Mesenchymal stem cell (in vitro differentiated cells and primary cell): ENCODE data around the gene WDFY1.

ENCODE experiments used
- DNase-seq: peaks from one replicate; pipeline ENCODE4 v3.0.0-alpha.2; 2013
- H2AFZ ChIP-seq: one replicate; pipeline ENCODE4 v1.6.1; 2013; ENCODE audit warnings: low read depth, mild to moderate bottlenecking, control low read depth, inconsistent platforms, low read length, moderate library complexity
- H2AK5ac ChIP-seq: 2 replicates; pipeline ENCODE4 v1.6.1; 2013; ENCODE audit warnings: low read length, moderate library complexity, mild to moderate bottlenecking, inconsistent platforms; ENCODE audit not compliant: severe bottlenecking
- H2BK120ac ChIP-seq: one replicate; pipeline ENCODE4 v1.6.1; 2013; ENCODE audit warnings: low read depth, mild to moderate bottlenecking, inconsistent platforms, low read length, moderate library complexity
- H2BK12ac ChIP-seq, 2 experiments: one replicate each; pipeline ENCODE4 v1.6.1; 2013; ENCODE audit warnings: inconsistent platforms in 2 of 2, low read length in 2 of 2, mild to moderate bottlenecking in 2 of 2, moderate library complexity in 2 of 2, control low read depth in 1 of 2
- H2BK15ac ChIP-seq: one replicate; pipeline ENCODE4 v1.6.1; 2013; ENCODE audit warnings: mild to moderate bottlenecking, low read depth, inconsistent platforms; ENCODE audit not compliant: poor library complexity, severe bottlenecking
- H2BK5ac ChIP-seq: 2 replicates; pipeline ENCODE4 v1.6.1; 2013; ENCODE audit warnings: low read depth, mild to moderate bottlenecking, low read length, control low read depth, inconsistent platforms; ENCODE audit not compliant: poor library complexity, severe bottlenecking
- H3K14ac ChIP-seq, 2 experiments: one replicate each; pipeline ENCODE4 v1.6.1; 2013; ENCODE audit warnings: inconsistent platforms in 2 of 2, low read length in 2 of 2, control low read depth in 1 of 2, mild to moderate bottlenecking in 1 of 2, moderate library complexity in 1 of 2
- H3K18ac ChIP-seq, 2 experiments: one replicate each; pipeline ENCODE4 v1.6.1; 2013; ENCODE audit warnings: inconsistent platforms in 2 of 2, low read length in 2 of 2, control low read depth in 1 of 2, low read depth in 1 of 2, mild to moderate bottlenecking in 1 of 2
- H3K23ac ChIP-seq, 2 experiments: one replicate each; pipeline ENCODE4 v1.6.1; 2013; ENCODE audit warnings: inconsistent platforms in 2 of 2, low read length in 2 of 2, mild to moderate bottlenecking in 2 of 2, moderate library complexity in 2 of 2, control low read depth in 1 of 2
- H3K27ac ChIP-seq: 2 replicates; pipeline ENCODE4 v1.5.1; 2013; ENCODE audit warnings: mild to moderate bottlenecking, moderate library complexity, low read length, control low read depth, inconsistent platforms; ENCODE audit not compliant: poor library complexity, severe bottlenecking
- H3K27me3 ChIP-seq, 2 experiments: 2 replicates each; pipeline versions ENCODE4 v1.6.1 to v1.7.0; 2013; ENCODE audit warnings: low read length in 2 of 2, mild to moderate bottlenecking in 2 of 2, moderate library complexity in 2 of 2, control low read depth in 1 of 2, inconsistent platforms in 1 of 2; ENCODE audit not compliant: control insufficient read depth in 1 of 2, insufficient read depth in 1 of 2
- H3K36me3 ChIP-seq, 2 experiments: 2 replicates each; pipeline versions ENCODE4 v1.6.1 to v1.7.0; 2013; ENCODE audit warnings: low read length in 2 of 2, control low read depth in 1 of 2, inconsistent platforms in 1 of 2, low read depth in 1 of 2, mild to moderate bottlenecking in 1 of 2; ENCODE audit not compliant: insufficient read depth in 2 of 2, control insufficient read depth in 1 of 2
- H3K4ac ChIP-seq, 2 experiments: one replicate each; pipeline ENCODE4 v1.6.1; 2013; ENCODE audit warnings: inconsistent platforms in 2 of 2, low read length in 2 of 2, mild to moderate bottlenecking in 2 of 2, moderate library complexity in 2 of 2, control low read depth in 1 of 2, low read depth in 1 of 2
- H3K4me1 ChIP-seq: 2 replicates; pipeline ENCODE4 v1.6.1; 2013; ENCODE audit warnings: low read depth, low read length, control low read depth; ENCODE audit not compliant: control insufficient read depth, insufficient read depth
- H3K4me2 ChIP-seq: 2 replicates; pipeline ENCODE4 v1.6.1; 2013; ENCODE audit warnings: low read length, mild to moderate bottlenecking, inconsistent platforms; ENCODE audit not compliant: poor library complexity, severe bottlenecking
- H3K4me3 ChIP-seq, 2 experiments: 2 replicates each; pipeline versions ENCODE4 v1.5.1 to v1.7.0; 2013; ENCODE audit warnings: low read length in 2 of 2, mild to moderate bottlenecking in 2 of 2, control low read depth in 1 of 2, low read depth in 1 of 2; ENCODE audit not compliant: insufficient read depth in 1 of 2
- H3K79me1 ChIP-seq: replicated peaks from 2 replicates; pipeline ENCODE4 v1.6.1; 2013; ENCODE audit warnings: mild to moderate bottlenecking, control low read depth, low read length, inconsistent platforms; ENCODE audit not compliant: poor library complexity, severe bottlenecking
- H3K9ac ChIP-seq: 2 replicates; pipeline ENCODE4 v1.7.0; 2013; ENCODE audit warnings: mild to moderate bottlenecking, low read length, moderate library complexity
- H3K9me3 ChIP-seq: 2 replicates; pipeline ENCODE4 v1.7.0; 2013; ENCODE audit warnings: mild to moderate bottlenecking, low read length; ENCODE audit not compliant: control insufficient read depth
- H4K8ac ChIP-seq: one replicate; pipeline ENCODE4 v1.6.1; 2013; ENCODE audit warnings: inconsistent platforms, mild to moderate bottlenecking, low read length, moderate library complexity
- H4K91ac ChIP-seq: one replicate; pipeline ENCODE4 v1.6.1; 2013; ENCODE audit warnings: mild to moderate bottlenecking, low read length, inconsistent platforms
- WGBS: methylation state at CpG from one replicate; pipeline ENCODE4 v1.1.7; 2013; ENCODE audit warnings: mixed read lengths; 5-methylcytosine and 5-hydroxymethylcytosine counted together

The WDFY1 gene

GRCh38 chr2:223846515-223846914, 98.6 kb downstream of the WDFY1 start:
- Histone ChIP-seq H2BK120ac (no peak overlapping the region), H2BK15ac (no peak overlapping the region), H4K91ac (no peak overlapping the region), H3K23ac (no peak overlapping the region), H3K27me3 (no peaks in the 10 kb centered on the region), H3K27ac (peak overlapping the region; percentile 73), H2AK5ac (no peak overlapping the region), H3K4me1 (no peaks in the 10 kb centered on the region), H2BK5ac (no peak overlapping the region), H3K9ac (peak overlapping the region; percentile 70), H3K4me3 (no peak overlapping the region), H3K79me1 (no peaks in the 10 kb centered on the region), H3K14ac (no peak overlapping the region), H2AFZ (no peak overlapping the region), H4K8ac (no peak overlapping the region), H3K18ac (peak overlapping the region in 1 of 2 experiments; percentile 0), H3K36me3 (peaks cover 12 to 20% of the 10 kb centered on the region in 2 experiments), H3K4ac (no peak overlapping the region), H2BK12ac (no peak overlapping the region), H3K4me2 (no peak overlapping the region), H3K9me3 (no peaks in the 10 kb centered on the region)
- peak; percentile 85 for DNase-seq
- no CpG with 5 or more reads among the region's 1 CpG for WGBS

- Histone ChIP-seq H3K4me3 (no peak overlapping the region), H3K27ac (no peak overlapping the region), H2BK120ac (no peak overlapping the region), H3K4me1 (peaks cover 1% of the 10 kb centered on the region), H4K91ac (no peak overlapping the region), H3K23ac (no peak overlapping the region), H3K79me1 (peaks cover 1% of the 10 kb centered on the region), H3K4me2 (no peak overlapping the region), H2BK5ac (no peak overlapping the region), H2BK15ac (no peak overlapping the region), H3K27me3 (no peaks in the 10 kb centered on the region), H3K4ac (no peak overlapping the region), H2BK12ac (no peak overlapping the region), H2AFZ (no peak overlapping the region), H3K14ac (no peak overlapping the region), H3K18ac (no peak overlapping the region), H3K9me3 (no peaks in the 10 kb centered on the region), H2AK5ac (no peak overlapping the region), H4K8ac (no peak overlapping the region), H3K36me3 (peaks cover 3 to 5% of the 10 kb centered on the region in 2 experiments), H3K9ac (no peak overlapping the region)
- 100% methylated on average over 3 of the region's 3 CpGs for WGBS
- no peak for DNase-seq
Measured at GRCh38 chr2:223841436-223842190, 103.5 kb downstream of the WDFY1 start.

GRCh38 chr2:223837287-223838061, 107.7 kb downstream of the WDFY1 start, which contains the start of gene AP1S3:
TSS of gene AP1S3 (minus strand) at chr2:223837582. CDS start at chr2:223837450, 132 bp downstream.
- no peaks in the 10 kb centered on the region for H3K27me3 ChIP-seq
- peak; percentile 67 for DNase-seq
- peak within 1 kb of the TSS; percentile 97 for H3K4me2 ChIP-seq
- peak within 1 kb of the TSS; percentile 20 for H4K91ac ChIP-seq
- peaks cover 17% of the 10 kb centered on the region for H3K79me1 ChIP-seq
- H4K8ac ChIP-seq, result no peak within 1 kb of the TSS
- H2BK120ac ChIP-seq, result no peak within 1 kb of the TSS
- H3K18ac ChIP-seq, result peak within 1 kb of the TSS in 1 of 2 experiments; percentile 41
- H3K36me3 ChIP-seq, result peaks cover 0 to 3% of the 10 kb centered on the region in 2 experiments
- H2BK12ac ChIP-seq, result peak within 1 kb of the TSS in 1 of 2 experiments; percentile 37
- no peak within 1 kb of the TSS for H3K14ac ChIP-seq
- H2BK5ac ChIP-seq, result peak within 1 kb of the TSS; percentile 50
- 1% methylated on average over 57 of the region's 82 CpGs for WGBS
- no peak within 1 kb of the TSS for H2AK5ac ChIP-seq
- peak within 1 kb of the TSS; percentile 76 to 95 for H3K4me3 ChIP-seq
- H2BK15ac ChIP-seq, result no peak within 1 kb of the TSS
- H2AFZ ChIP-seq, result peak within 1 kb of the TSS; percentile 79
- peak within 1 kb of the TSS; percentile 67 for H3K9ac ChIP-seq
- H3K9me3 ChIP-seq, result no peaks in the 10 kb centered on the region
- no peak within 1 kb of the TSS for H3K4ac ChIP-seq
- no peak within 1 kb of the TSS for H3K27ac ChIP-seq
- peak within 1 kb of the TSS in 1 of 2 experiments; percentile 78 for H3K23ac ChIP-seq
- peaks cover 10% of the 10 kb centered on the region for H3K4me1 ChIP-seq
